Ishikawa (cell line): Measurements from ENCODE around the gene FAM210A.

ENCODE experiments used
- CEBPB ChIP-seq: IDR thresholded peaks from 2 replicates; pipeline ENCODE4 v1.6.1; 2012
- CREB1 ChIP-seq: IDR thresholded peaks from 2 replicates; pipeline ENCODE4 v1.6.1; 2012; ENCODE audit warnings: low read depth
- EGR1 ChIP-seq: IDR thresholded peaks from 2 replicates; pipeline ENCODE4 v1.6.1; 2012
- EP300 ChIP-seq: IDR thresholded peaks from 2 replicates; pipeline ENCODE4 v1.6.1; 2012; ENCODE audit warnings: borderline replicate concordance
- FOXM1 ChIP-seq: IDR thresholded peaks from 2 replicates; pipeline ENCODE4 v1.6.1; 2012; ENCODE audit warnings: low read depth, borderline replicate concordance
- NFIC ChIP-seq: IDR thresholded peaks from 2 replicates; pipeline ENCODE4 v1.6.1; 2012
- RAD21 ChIP-seq: IDR thresholded peaks from 2 replicates; pipeline ENCODE4 v1.6.1; 2012; ENCODE audit warnings: low read depth
- TAF1 ChIP-seq: IDR thresholded peaks from 2 replicates; pipeline ENCODE4 v1.6.1; 2012; ENCODE audit warnings: low read depth, mild to moderate bottlenecking
- TCF12 ChIP-seq: IDR thresholded peaks from 2 replicates; pipeline ENCODE4 v1.6.1; 2012; ENCODE audit warnings: low read depth
- TEAD4 ChIP-seq: IDR thresholded peaks from 2 replicates; pipeline ENCODE4 v1.6.1; 2012
- YY1 ChIP-seq: IDR thresholded peaks from 2 replicates; pipeline ENCODE4 v1.6.1; 2012; ENCODE audit warnings: low read depth
- ZBTB7A ChIP-seq: IDR thresholded peaks from 2 replicates; pipeline ENCODE4 v1.6.1; 2012; ENCODE audit warnings: low read depth
- TF ChIP-seq, protein P1 (sequence below): IDR thresholded peaks from 2 replicates; pipeline ENCODE4 v1.6.1; 2012
- TF ChIP-seq, protein P2 (sequence below): IDR thresholded peaks from 2 replicates; pipeline ENCODE4 v1.6.1; 2012
- TF ChIP-seq, protein P3 (sequence below): IDR thresholded peaks from 2 replicates; pipeline ENCODE4 v1.6.1; 2012; ENCODE audit warnings: low read depth, mild to moderate bottlenecking

The FAM210A gene

DNA sequence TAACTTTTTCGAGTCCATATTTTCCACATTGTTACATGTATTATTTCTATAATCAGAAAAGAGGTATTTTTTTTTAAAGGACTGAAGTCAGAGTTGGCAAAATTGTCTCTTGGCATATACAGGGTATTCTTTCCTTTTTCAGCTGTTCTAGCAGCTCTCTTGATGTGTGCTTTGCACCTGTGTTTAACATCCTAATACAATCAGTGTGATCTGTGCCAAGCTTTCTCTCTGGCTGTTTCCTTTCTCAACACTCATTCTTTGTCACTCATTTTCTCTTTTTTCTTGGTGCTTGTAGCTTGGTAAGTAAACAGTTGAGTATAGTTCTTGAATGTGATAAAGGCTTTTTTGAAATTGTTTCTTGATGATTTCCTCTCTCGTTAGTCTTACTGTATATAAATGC, 9.3 kb upstream of the FAM210A start:
- TF ChIP-seq ZBTB7A = no peak
- no peak for TF ChIP-seq TAF1
- TF ChIP-seq, protein P1, sequence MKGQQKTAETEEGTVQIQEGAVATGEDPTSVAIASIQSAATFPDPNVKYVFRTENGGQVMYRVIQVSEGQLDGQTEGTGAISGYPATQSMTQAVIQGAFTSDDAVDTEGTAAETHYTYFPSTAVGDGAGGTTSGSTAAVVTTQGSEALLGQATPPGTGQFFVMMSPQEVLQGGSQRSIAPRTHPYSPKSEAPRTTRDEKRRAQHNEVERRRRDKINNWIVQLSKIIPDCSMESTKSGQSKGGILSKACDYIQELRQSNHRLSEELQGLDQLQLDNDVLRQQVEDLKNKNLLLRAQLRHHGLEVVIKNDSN = no peak
- no peak for TF ChIP-seq RAD21
- TF ChIP-seq TCF12 = no peak
- no peak for TF ChIP-seq FOXM1
- no peak for TF ChIP-seq CEBPB
- TF ChIP-seq NFIC = no peak
- TF ChIP-seq EP300 = no peak

DNA sequence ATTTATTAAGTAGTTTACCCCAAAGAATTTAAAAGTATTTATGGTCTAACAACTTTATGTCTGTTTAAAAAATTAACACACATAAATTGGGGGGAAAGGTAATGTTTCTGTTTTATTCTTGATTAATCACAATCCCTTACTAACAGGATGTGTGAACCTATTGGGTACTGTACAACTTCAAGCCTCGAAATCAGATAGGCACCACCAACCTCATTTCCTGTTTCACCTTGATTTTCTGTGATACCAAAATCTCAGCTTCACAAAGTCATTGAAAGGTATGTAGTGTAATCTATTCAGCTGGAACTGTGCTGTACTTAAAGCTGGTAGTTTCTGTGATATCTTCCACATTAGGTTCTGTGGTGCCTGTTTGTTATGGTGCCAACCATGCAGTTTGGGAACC, 4.1 kb upstream of the FAM210A start:
- no peak for TF ChIP-seq FOXM1
- TF ChIP-seq, protein P1 = no peak
- no peak for TF ChIP-seq ZBTB7A
- TF ChIP-seq TAF1 = no peak
- TF ChIP-seq, protein P2, sequence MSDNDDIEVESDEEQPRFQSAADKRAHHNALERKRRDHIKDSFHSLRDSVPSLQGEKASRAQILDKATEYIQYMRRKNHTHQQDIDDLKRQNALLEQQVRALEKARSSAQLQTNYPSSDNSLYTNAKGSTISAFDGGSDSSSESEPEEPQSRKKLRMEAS = no peak
- TF ChIP-seq RAD21 = no peak
- TF ChIP-seq EP300 = no peak
- no peak for TF ChIP-seq CEBPB
- TF ChIP-seq NFIC = no peak
- TF ChIP-seq, protein P3, sequence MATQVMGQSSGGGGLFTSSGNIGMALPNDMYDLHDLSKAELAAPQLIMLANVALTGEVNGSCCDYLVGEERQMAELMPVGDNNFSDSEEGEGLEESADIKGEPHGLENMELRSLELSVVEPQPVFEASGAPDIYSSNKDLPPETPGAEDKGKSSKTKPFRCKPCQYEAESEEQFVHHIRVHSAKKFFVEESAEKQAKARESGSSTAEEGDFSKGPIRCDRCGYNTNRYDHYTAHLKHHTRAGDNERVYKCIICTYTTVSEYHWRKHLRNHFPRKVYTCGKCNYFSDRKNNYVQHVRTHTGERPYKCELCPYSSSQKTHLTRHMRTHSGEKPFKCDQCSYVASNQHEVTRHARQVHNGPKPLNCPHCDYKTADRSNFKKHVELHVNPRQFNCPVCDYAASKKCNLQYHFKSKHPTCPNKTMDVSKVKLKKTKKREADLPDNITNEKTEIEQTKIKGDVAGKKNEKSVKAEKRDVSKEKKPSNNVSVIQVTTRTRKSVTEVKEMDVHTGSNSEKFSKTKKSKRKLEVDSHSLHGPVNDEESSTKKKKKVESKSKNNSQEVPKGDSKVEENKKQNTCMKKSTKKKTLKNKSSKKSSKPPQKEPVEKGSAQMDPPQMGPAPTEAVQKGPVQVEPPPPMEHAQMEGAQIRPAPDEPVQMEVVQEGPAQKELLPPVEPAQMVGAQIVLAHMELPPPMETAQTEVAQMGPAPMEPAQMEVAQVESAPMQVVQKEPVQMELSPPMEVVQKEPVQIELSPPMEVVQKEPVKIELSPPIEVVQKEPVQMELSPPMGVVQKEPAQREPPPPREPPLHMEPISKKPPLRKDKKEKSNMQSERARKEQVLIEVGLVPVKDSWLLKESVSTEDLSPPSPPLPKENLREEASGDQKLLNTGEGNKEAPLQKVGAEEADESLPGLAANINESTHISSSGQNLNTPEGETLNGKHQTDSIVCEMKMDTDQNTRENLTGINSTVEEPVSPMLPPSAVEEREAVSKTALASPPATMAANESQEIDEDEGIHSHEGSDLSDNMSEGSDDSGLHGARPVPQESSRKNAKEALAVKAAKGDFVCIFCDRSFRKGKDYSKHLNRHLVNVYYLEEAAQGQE = no peak
- no peak for TF ChIP-seq CREB1
- TF ChIP-seq YY1 = no peak

DNA sequence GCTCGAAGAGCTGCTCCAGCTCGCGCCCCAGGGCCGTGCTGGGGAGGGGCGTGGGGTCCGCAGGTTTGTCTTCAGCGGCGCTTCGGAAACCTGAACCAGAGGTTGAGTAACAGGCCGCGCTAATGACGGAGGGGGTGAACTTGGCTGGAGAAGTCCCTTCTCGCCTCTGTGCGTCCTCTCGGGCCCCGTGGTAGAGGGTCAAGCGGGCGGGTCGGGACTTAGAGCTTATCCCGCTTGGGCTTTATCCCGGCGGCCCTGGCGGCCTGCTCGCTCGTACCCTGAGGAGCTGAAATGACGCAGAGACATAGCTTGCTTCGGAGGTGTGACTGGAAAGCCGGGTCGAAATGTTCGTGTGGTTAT, 594 bp upstream of the FAM210A start:
- no peak for TF ChIP-seq RAD21
- TF ChIP-seq TEAD4 = no peak
- TF ChIP-seq YY1 = no peak
- no peak for TF ChIP-seq EGR1
- TF ChIP-seq CEBPB = no peak
- TF ChIP-seq TAF1 = no peak
- no peak for TF ChIP-seq ZBTB7A
- TF ChIP-seq, protein P2 = no peak
- TF ChIP-seq NFIC = no peak
- TF ChIP-seq CREB1 = no peak
- no peak for TF ChIP-seq EP300

DNA sequence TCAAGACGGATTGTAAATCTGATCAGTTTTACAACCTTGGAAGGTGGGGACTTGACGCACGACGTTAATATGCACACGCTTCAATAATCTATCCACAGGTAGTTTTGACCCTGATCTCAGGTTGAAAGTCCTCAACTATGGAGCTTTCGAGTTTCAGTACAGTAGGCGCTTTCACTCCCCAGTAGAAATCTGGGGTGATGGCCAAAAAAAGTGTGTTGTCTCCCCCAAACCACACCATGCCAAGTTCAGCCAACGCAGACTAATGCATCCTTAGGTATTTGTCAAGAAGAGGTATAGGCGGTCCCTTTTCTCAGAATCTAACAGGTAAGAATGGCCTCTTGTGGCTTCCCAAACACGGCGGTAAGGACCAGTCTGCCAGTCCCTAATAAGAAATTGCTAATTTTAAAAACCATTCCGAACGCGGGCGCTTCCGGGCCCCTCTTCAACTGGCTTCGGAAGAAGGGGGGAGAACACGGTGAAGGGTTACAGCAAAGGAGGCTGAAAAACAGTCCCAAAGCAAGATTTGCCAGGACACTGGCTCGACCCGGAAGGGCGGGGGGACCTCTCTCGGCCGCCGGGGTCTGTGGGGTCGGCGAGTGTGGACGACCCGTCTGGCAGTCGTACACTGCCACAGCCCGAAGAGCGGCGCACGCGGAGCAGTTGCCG, 659 bp downstream of the FAM210A start:
- TF ChIP-seq RAD21 (no peak), EP300 (no peak), NFIC (no peak), FOXM1 (no peak), ZBTB7A (no peak)
- TF ChIP-seq, protein P2 = no peak

DNA sequence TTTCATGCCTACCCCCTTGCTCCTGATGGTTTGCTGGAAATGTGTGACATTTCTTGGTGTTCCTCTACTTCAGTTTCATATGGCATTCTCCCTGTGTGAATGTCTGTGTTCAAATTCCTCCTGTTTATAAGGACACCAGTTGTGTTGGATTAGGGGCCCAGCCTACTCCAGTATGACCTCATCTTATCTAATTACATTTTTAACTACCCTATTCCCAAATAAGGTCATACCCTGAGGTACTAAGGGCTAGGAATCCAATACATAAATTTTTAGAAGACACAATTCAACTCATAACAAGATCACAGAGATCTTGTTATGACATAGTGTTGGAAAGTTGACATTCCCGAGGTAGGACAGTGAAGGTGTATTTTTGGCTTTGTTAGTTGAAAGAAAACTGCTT, 5.5 kb downstream of the FAM210A start:
- TF ChIP-seq TCF12 (no peak), FOXM1 (no peak), YY1 (no peak), NFIC (no peak), CEBPB (no peak), ZBTB7A (no peak), CREB1 (no peak), EP300 (no peak), RAD21 (no peak), EGR1 (no peak), TAF1 (no peak)
- TF ChIP-seq, protein P2 = no peak
- TF ChIP-seq, protein P3 = no peak
- TF ChIP-seq, protein P1 = no peak
